Suprapubic skin (tissue), 4 donors: Measurements from ENCODE around the gene CDH4. TPM values are rescaled to one million over a fixed set of nuclear protein-coding genes. Genes with fewer than 3 reads are reported as not detected.

Experiments
- DNase-seq, 2 donors: peaks; one replicate each; pipeline ENCODE4 v3.0.0-alpha.2; 2019; ENCODE audit warnings: low spot score in 2 of 2
- H3K27ac ChIP-seq: fragments of 200-600 bp; sonication (generic); one replicate; pipeline ENCODE4 v1.5.1; 2019
- H3K27me3 ChIP-seq: fragments of 200-600 bp; sonication (generic); one replicate; pipeline ENCODE4 v1.5.1; 2019
- H3K36me3 ChIP-seq: fragments of 200-600 bp; sonication (generic); one replicate; pipeline ENCODE4 v1.5.1; 2019
- H3K4me1 ChIP-seq: fragments of 200-600 bp; sonication (generic); one replicate; pipeline ENCODE4 v1.5.1; 2019
- H3K4me3 ChIP-seq: fragments of 200-600 bp; sonication (generic); one replicate; pipeline ENCODE4 v1.5.1; 2019; ENCODE audit warnings: mild to moderate bottlenecking
- H3K9me3 ChIP-seq: fragments of 200-600 bp; sonication (generic); one replicate; pipeline ENCODE4 v1.5.1; 2019
- EP300 ChIP-seq: sonication (generic); formaldehyde crosslinking; IDR thresholded peaks from one replicate; pipeline ENCODE4 v1.6.1; 2017; ENCODE audit warnings: antibody characterized with exemption
- POLR2A ChIP-seq, 2 donors: fragments of 450-650 bp; IDR thresholded peaks; one replicate each; pipeline ENCODE4 v1.6.1; 2017; ENCODE audit warnings: antibody characterized with exemption in 2 of 2, mild to moderate bottlenecking in 2 of 2, moderate library complexity in 2 of 2
- POLR2AphosphoS5 ChIP-seq, 3 donors: sonication (generic); formaldehyde crosslinking; IDR thresholded peaks; one replicate each; pipeline ENCODE4 v1.6.1; 2017; ENCODE audit warnings: antibody characterized with exemption in 3 of 3
- WGBS: methylation state at CpG from one replicate; pipeline ENCODE4 v1.1.5; 2018; 5-methylcytosine and 5-hydroxymethylcytosine counted together
- total RNA-seq, 4 donors: library from RNA; depleted of rRNA; stranded (reverse); fragments of >200 nt; gene quantifications; one replicate each; pipeline ENCODE4 v1.1.0, GENCODE V29; 2016
- TF ChIP-seq, protein P1 (sequence below), 2 donors: fragments of 200-600 bp in 1 of 2; fragments of 450-650 bp in 1 of 2; sonication (generic) in 1 of 2; IDR thresholded peaks; one replicate each; pipeline ENCODE4 v1.5.1; 2016 to 2019; ENCODE audit warnings: antibody characterized with exemption in 2 of 2, mild to moderate bottlenecking in 1 of 2, moderate library complexity in 1 of 2

The CDH4 gene
- total RNA-seq, 4 donors from 2014 or later = 0.91 to 5.9 (median 2.6) TPM

DNA sequence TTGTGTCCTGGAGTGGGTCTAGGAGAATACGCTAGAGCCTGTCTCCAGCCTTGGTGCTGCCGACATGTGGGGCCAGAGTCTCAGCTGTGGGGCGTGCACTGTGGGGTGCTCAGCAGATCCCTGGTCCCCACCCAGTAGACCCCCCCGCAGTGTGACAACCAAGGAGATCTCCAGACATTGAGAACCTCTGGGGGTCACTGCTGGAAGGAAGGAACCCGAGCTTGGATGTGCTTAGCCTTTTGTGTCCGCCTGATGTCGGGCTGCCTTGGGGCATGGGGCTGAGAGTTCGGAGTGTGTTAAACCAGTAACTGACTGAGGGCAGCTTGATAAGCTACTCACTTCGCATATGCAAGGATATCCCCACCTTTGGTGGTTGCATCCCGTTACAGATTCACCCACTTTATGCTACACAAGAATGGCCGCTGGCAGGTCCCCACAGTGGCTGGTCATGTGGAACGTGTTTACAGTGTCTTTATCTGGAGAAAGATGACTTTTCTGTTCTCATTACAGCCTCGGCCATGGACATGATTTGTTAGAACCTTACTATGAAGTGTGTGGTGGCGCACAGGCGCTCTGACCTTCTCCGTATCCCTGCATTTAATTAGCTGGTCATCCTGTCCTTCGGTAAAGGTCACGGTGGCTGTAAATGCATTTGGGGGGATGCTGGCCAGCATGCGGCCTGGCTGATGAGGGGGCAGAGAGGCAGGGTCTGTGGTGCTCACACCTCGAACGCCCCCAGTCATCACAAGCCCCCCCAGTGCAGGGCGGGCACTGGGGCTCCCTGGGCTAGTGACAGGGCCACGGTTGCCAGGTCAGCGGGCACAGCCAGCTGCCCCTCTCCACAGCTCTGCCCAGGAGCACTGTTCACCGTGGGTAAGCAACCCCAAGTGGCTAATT lies 446.8 kb downstream of the CDH4 start:
- 83% methylated on average over 20 of the region's 25 CpGs for WGBS

DNA sequence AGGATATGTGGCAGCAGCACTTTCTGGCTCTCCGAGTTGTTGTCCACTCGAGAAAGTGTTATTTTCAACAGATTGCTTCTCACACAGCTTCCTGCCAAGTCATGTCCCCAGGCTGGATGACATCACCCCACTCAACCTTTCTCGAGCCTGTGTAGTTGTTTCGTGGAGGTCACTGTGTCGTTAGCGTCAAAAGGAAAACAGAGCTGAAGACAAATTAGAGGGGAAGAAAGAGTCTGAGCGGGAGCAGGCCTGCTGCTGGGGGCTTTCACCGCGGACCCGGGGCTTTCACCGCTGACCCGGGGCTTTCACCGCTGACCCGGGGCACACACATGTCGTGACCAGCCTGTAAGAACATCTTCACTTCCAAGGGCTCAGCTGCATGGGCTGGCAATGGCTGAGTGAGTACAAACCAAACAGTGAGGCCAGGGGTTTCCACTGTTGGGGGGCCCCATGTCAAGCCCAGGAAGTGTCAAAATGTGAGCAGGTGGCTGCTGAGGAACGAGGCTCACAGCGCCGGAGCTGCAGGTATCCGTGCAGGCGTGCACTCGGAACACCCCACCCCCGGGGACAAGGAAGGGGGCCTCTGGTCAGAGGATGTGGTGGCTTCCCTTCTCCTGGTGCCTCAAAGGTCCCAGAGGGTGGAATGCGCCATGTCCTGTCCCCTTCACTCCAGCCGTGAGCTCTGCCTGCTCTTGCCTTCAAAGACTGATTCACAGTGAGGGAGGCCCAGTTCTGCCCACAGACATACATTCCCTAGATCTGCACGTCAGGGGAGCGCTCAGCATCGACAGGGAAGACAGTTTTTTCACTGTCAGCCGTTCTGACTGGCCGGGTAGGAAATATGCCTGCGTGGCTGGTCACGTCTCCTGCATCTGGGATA lies 447.7 kb downstream of the CDH4 start:
- Histone ChIP-seq H3K4me3 (no peak overlapping the region), H3K27ac (no peak overlapping the region), H3K4me1 (no peaks in the 10 kb centered on the region), H3K9me3 (no peaks in the 10 kb centered on the region), H3K36me3 (no peaks in the 10 kb centered on the region), H3K27me3 (peaks cover 17% of the 10 kb centered on the region)
- TF ChIP-seq POLR2AphosphoS5 (IDR thresholded peaks at IDR 0.05) = no peak
- no peak for TF ChIP-seq POLR2A (IDR thresholded peaks at IDR 0.05)
- no peak for TF ChIP-seq EP300
- TF ChIP-seq, protein P1, sequence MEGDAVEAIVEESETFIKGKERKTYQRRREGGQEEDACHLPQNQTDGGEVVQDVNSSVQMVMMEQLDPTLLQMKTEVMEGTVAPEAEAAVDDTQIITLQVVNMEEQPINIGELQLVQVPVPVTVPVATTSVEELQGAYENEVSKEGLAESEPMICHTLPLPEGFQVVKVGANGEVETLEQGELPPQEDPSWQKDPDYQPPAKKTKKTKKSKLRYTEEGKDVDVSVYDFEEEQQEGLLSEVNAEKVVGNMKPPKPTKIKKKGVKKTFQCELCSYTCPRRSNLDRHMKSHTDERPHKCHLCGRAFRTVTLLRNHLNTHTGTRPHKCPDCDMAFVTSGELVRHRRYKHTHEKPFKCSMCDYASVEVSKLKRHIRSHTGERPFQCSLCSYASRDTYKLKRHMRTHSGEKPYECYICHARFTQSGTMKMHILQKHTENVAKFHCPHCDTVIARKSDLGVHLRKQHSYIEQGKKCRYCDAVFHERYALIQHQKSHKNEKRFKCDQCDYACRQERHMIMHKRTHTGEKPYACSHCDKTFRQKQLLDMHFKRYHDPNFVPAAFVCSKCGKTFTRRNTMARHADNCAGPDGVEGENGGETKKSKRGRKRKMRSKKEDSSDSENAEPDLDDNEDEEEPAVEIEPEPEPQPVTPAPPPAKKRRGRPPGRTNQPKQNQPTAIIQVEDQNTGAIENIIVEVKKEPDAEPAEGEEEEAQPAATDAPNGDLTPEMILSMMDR (IDR thresholded peaks at IDR 0.05) = no peak
- 71% methylated on average over 24 of the region's 31 CpGs for WGBS
- DNase-seq = no peak

More for the DNA sequence above, 446.8 kb downstream of the CDH4 start:
- Histone ChIP-seq H3K27me3 (peaks cover 11% of the 10 kb centered on the region), H3K4me3 (no peak overlapping the region), H3K9me3 (no peaks in the 10 kb centered on the region), H3K36me3 (no peaks in the 10 kb centered on the region), H3K4me1 (no peaks in the 10 kb centered on the region), H3K27ac (no peak overlapping the region)
- no peak for DNase-seq
- TF ChIP-seq, protein P1 (IDR thresholded peaks at IDR 0.05) = no peak
- TF ChIP-seq EP300 (no peak), POLR2AphosphoS5 (IDR thresholded peaks at IDR 0.05) (no peak), POLR2A (IDR thresholded peaks at IDR 0.05) (no peak)

DNA sequence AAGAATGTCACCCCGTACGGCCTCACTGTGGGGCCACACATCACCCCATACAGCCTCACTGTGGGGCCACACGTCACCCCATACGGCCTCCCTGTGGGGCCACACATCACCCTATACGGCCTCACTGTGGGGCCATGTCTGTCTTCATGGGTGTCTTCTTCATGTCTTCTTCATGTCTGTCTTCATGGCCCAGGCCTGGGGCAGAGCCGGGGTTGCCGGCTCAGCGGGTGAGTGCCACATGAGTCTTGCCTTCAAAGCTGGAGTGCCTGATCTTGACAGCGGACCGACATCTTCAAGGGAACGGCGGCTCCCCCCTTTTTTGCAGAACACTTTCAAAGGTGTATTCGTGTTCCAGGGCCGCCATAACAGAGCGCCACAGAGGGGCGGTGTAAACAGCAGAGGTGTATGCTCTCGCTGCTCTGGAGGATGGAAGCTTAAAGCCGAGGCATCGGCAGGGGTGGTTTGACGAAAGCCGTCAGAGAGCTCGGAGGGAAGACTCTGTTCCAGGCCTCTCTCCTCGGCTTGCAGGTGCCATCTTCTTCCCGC lies 448.6 kb downstream of the CDH4 start:
- Histone ChIP-seq H3K27me3 (peaks cover 22% of the 10 kb centered on the region), H3K4me1 (no peaks in the 10 kb centered on the region), H3K9me3 (no peaks in the 10 kb centered on the region), H3K4me3 (no peak overlapping the region), H3K36me3 (no peaks in the 10 kb centered on the region), H3K27ac (no peak overlapping the region)
- WGBS = 97% methylated on average over 22 of the region's 24 CpGs
- no peak for TF ChIP-seq POLR2A (IDR thresholded peaks at IDR 0.05)
- TF ChIP-seq, protein P1 (IDR thresholded peaks at IDR 0.05) = no peak
- TF ChIP-seq EP300 = no peak
- no peak for TF ChIP-seq POLR2AphosphoS5 (IDR thresholded peaks at IDR 0.05)
- DNase-seq = no peak

DNA sequence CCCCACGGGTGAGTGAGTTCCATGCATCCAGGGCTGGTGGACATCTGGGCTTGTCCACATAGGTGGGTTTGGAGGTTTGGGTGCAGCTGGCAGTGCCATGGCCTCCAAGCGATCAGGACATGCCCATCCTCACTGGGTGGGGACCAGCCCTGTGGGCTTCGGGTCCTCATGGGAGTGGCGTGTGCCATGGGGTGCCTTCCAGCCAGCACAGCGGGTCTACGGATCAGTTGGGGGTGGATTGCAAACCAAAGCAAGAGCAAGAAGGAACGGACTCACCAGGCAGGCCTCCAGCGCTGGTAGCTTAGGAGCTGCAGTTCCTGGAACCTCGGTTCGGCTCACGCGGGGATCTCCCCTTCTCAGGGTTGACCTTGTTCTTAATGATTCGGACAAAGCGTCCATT lies 449.3 kb downstream of the CDH4 start:
- H3K27me3 ChIP-seq = peaks cover 23% of the 10 kb centered on the region
- no peaks in the 10 kb centered on the region for H3K9me3 ChIP-seq
- WGBS = 95% methylated on average over 14 of the region's 14 CpGs
- no peak overlapping the region for H3K27ac ChIP-seq
- no peak for TF ChIP-seq POLR2A (IDR thresholded peaks at IDR 0.05)
- TF ChIP-seq, protein P1 (IDR thresholded peaks at IDR 0.05) = no peak
- no peak for TF ChIP-seq POLR2AphosphoS5 (IDR thresholded peaks at IDR 0.05)
- TF ChIP-seq EP300 = no peak
- no peaks in the 10 kb centered on the region for H3K36me3 ChIP-seq
- no peak overlapping the region for H3K4me3 ChIP-seq
- no peaks in the 10 kb centered on the region for H3K4me1 ChIP-seq
- no peak for DNase-seq
